ENCODE results near the gene PADI6.

Gene PADI6

DNA sequence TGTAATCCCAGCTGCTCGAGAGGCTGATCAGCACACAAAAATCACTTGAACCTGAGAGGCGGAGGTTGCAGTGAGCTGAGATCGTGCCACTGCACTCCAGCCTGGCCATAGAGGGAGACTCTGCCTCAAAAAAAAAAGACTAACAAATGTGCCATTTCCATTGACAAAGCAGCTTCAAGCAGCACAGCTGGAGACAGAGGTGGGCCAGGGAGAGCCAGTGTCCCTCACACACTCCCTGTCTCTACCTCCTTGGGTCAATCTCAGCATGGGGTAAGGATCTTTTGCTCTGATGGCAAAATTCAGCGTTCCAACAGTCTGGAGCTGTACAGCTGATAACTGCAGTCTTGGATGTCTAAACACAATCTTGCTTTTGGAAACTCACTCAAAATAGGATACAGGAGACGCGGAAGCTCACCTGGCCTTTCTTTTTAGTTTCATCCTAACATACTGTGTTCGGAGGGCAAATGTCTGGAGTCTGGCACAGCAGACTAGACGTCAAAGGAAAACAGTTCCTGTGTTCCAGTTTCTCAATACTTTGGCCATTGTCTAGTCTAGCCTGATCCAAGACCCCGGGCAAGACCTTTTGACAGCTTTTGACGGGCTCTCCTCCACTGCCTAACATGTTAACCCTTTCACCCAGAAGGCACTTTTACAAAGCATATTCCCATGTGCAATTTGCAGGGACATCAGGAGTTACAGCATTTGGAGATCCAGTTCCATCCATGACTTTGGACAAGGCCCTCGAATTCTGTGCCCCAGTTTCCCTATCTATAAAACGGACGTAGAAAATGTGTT, 64.6 kb downstream of the PADI6 start:
- DNase-seq (ENCODE audit: low spot score): no peak

DNA sequence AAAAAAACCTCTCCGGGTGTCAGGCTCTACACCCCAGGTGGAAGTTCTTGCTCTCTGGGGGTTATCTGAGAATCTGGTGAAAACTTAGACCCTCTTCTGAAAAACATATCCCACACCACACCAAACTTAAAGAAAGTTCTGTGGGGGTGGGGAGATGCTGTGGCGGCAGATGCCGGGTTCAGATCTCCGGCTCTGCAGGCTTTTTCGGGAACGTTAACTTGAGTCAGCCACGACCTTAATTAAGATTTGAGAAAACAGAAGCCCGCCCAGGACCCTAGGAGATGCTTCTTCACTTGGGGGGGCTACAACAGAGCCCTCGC, 65.2 kb downstream of the PADI6 start:
- no peak for DNase-seq (ENCODE audit: low spot score)

DNA sequence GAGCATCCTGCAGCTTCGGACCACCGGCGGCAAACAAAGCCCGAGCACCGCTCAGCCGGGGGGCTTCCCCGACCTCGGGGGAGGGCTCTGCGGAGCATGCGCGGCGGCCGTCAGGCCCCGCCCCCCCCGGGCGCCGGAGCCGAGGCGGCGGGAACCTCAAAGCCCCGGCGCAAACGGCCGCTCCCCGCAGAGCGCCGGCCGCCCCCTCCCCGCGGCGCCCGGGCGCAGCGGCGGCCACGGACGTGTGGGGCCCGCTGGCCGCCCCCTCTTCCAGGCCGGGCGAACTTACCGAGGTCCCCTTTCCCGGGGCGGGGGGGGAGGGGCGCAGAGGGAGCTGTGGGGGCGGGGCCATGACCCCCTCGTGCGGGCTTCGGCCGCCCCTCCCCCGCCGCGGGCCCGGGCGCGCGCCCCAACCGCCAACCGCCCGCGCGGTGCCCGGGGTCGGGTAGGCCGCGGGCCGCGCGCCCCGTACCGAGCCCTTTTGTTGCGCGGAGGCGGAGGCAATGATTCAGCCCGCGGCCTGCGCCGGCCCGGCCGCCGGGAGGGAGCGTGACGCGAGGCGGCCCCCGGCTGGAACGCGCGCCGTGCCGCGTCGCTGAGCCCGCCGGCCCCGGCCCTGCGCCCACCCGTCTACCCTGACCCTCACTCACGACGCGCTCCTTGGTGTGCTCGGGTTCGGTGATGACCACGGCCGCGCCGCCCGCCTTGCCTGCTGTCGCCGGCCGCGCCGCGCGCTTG, 65.8 kb downstream of the PADI6 start:
- peak; percentile 78 for DNase-seq (ENCODE audit: low spot score)

DNA sequence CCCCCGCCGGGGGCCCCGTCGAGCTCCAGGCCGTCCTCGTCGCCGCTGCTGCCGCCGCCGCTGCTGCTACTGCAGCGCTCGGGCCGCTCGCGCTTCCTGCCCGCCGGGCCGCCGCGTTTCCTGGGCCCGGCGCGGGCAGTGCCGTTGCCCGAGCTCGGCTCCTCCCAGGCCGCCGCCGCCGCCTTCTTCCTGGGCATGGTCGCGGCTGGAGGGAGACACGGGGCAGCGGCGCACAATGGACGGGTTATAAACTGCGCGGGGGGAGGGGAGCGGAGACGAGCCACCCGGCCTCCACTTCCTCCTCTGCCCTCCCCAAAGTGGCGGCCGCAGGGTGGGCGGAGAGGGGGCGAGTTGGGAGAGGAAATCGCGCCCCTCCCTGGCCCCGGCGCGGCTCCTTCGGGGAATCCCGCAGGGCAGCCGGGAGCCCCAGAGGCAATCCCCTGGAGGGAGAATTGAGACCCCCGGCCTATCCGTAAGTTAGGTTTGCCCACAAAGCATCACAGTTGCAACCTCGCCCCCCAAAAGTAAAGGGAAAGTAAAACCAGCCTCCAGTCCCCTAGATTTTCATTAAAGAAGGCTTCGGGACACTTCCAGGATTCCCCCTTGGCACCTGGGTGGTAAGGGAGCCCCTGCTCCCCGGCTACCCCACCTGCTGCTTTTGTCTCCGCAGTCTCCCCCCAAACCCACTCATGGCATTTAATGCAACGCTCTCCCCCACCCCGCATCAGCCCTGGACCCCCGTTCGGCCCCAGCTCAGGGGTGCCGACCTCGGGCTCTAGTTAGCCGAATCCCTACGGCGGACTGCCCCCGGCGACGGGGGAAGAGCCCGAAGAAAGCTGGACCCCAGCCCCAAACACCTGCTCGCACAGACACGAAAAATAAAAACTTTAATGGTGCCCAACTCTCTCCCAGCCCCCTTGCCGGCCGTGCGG, 66.6 kb downstream of the PADI6 start:
- peak; percentile 52 for DNase-seq (ENCODE audit: low spot score)

DNA sequence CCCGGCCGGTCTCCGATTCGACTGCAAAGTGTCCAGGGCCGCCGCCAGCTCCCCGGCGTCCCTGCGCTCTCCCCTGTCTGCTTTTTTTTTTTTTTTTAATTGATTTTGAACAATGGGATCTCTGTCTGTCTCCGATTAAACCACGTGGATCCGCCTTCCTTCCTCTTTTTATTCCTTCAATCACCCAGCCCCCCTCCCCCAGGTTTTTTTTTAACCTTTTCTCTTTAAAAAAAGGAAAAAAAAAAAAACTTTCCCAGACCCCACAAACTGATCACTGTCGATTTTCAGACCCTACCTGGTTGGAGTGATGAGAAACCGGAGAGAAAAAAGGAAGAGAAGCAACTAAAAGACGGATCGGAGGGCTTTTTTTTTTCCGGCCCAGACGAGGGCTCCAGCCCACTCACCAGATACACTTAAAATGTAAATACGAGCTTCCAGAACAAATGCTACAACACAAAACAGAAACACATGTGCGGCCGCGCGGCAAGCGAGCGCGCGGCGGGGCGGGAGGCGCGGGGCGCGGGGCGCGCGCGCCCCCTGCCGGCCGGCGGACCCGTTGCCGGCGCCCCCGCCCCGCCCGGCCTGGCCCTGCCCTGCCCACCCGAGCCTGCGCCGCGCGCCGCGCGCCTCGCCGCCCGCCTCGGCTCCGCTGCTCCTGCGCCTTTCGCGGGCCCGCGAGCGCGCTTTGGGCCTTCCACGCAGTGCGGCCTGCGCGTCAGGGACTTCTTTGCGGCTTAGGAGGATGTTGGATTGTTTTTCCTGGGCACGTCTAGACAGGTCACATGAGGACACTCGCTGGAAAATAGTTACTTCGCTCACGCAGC, 67.5 kb downstream of the PADI6 start, which contains the start of gene RCC2:
TSS of gene RCC2 (minus strand) at position 428 of the 824 bp plus-strand sequence. CDS start 1,163 bp downstream, outside the sequence.
- peak; percentile 65 for DNase-seq (ENCODE audit: low spot score)

DNA sequence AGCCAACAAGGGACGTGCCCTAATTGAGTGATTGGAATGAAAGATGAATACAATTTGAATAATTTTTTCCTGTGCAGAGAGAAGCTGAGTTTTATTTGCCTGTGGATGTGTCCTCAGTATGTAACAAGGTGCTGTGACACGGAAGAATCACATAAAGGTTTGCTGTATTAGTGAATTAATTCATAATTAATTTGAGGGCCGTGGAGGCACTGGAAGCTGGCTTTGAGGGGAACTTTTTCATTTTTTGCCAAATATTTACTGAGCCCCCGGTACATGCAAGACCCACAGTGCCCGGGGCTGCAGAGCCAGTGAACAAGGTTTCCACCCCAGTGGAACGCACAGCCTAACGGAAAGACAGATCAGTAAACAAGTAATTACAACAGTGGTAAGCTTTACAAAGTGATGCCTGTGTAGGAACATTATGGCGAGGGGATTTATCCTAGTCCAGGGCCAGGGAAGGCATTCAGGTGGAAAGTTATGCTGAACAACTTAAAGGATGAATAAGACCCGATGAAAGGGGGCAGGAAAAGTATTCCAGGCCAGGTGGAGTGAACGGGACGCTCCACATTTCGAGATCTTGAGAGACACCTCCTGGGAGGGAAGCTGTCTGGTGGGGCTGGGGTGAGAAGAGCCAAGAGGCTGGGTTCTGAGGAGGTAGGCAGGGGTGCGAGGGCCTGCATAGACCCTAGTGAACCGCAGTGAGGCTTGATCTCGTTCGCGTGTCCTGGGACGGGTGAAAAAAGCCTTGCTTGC, 68.3 kb downstream of the PADI6 start:
- no peak for DNase-seq (ENCODE audit: low spot score)

DNA sequence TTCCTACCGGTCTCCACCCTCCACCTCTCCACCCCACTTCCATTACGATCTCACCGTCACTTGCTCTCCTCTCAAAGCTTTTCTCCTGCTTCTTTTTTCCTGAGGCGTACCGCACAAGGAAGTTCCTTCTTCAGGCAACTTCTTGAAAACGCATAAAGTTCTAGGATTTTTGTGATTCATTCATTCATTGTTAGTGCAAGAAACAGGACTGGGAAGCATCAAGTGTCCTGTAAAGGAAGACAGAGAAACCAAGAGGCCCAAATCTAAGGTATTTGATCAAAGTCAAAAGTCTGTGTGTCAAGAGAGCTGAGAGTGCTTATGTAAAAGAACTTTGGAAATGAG, 68.8 kb downstream of the PADI6 start:
- DNase-seq (ENCODE audit: low spot score): no peak

DNA sequence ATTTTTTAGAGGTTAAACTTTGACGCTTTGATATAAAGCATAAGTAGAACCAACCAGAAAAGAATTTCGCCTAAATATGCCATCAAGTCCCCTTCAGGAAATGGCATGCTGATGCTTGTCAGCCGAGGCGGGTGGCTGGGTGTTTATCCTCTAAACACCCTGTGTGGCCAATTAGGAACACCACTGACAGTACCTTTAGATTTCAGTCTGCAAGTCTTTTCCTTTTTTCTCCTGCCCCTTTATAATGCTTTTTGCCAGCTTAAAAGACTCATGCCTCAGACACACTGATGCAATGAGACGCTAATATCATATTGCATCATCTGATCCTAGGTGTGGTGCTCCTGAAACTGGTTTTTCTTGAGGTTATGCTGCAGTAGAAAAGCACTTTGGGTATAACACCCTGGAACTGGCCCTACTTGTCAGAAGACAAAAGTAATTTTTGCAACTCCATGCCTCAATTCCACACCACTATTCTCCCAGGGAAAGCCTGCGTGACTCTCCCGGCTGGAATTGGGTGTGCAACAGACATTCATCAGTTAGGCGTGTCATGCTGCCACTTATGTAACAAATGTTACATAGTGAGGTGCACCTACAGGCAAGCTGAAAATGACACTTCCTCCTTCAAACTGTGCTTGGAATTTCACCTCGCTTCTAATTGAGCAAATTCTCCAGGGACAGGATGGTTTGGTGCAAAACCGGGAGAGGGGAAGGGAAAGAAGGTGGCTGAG, 69.4 kb downstream of the PADI6 start:
- peak; percentile 37 for DNase-seq (ENCODE audit: low spot score)

DNA sequence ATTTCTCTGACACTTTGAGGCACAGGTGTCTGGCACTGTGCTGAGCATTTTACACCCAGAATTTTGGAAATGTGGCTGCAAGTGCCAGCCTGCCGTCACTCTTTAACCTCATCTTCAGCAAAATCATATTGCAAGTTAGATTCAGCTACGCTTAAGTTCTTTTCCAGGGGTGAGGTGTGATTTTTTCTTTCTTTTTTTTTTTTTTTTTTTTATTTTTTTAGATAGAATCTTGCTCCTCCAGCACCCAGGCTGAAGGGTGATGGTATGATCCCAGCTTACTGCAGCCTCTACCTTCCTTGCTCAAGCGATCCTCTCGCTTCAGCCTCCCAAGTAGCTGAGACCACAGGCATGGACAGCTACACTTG, 70.0 kb downstream of the PADI6 start:
- no peak for DNase-seq (ENCODE audit: low spot score)

DNA sequence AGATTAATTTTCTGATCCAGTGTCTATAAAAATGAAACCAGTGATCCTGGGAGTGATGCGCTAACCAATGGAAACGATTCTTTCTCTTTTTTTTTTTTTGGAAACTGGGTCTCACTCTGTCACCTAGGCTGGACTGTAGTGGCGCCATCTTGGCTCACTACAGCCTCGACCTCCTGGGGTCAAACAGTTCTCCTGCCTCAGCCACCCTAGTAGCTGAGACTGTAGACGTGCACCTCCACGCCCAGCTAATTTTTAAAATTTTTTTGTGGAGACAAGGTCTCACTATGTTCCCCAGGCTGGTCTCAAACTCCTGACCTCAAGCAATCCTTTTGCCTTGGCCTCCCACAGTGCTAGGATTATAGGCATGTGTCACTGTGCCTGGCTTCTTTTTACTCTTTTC, 70.8 kb downstream of the PADI6 start:
- DNase-seq (ENCODE audit: low spot score): no peak

DNA sequence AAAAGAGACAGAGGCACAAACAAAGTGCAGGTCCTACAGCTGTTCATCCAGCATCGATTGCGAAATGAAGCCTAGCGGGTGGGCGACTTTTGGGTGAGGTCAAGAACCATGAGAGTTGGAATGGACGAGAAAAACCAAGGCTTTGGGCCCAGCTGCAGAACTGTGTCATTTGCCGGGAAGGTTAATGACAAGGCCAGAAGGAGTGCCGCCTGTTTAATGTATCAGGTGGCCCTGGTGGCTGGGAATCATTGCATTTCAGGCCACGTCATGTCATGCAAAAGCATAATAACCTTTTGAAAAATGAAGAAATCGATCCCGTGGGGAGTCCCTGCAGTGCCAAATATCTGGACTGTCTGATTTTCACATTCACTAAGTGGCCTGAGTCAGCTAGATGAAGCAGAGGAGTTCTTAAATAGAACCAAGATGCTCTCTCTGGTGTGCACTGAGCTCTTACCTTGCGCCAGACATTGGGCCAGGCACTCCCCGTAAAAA, 75.6 kb downstream of the PADI6 start:
- DNase-seq (ENCODE audit: low spot score): no peak

Data from HuH-7 (cell line).